A549 (cell line): ENCODE measurements around the gene MAGI1. TPM values are rescaled to one million over a fixed set of nuclear protein-coding genes. Genes with fewer than 3 reads are reported as not detected.

Source experiments
- ATAC-seq, 2 experiments: fragments of 200-7000 bp in 1 of 2; fragments of >200 bp in 1 of 2; cut with Nextera tagmentation in 1 of 2; cut with Tn5 transposase in 1 of 2; 3 replicates each; pipeline versions ENCODE4 v1.8.0 to v1.9.1; 2018 to 2020; ENCODE audit warnings: mild to moderate bottlenecking in 1 of 2, moderate library complexity in 1 of 2
- CTCF ChIA-PET: fragments of 300-600 bp; sonication (Branson Sonifier 250); formaldehyde crosslinking; extraction: SDS; loops from one replicate; lab custom pipeline; 2021; ENCODE audit warnings: antibody characterized with exemption, inconsistent platforms; lab: Yijun Ruan, JAX
- POLR2A ChIA-PET: fragments of 350-600 bp; formaldehyde crosslinking; extraction: SDS; loops from one replicate; lab custom pipeline; 2021; ENCODE audit warnings: antibody characterized with exemption, inconsistent platforms; lab: Yijun Ruan, JAX
- DNase-seq, 2 experiments: peaks; one replicate each; pipeline versions ENCODE4 v3.0.0 to v3.0.0-alpha.2; 2011 to 2016; ENCODE audit warnings: low read depth in 1 of 2, low spot score in 1 of 2
- FAIRE-seq: peaks from 2 replicates; lab custom pipeline; 2011; peaks lifted over from hg19 to GRCh38; lab: Jason Lieb, UNC
- H3K27ac ChIP-seq, 2 experiments: fragments of >200 bp; sonication (Bioruptor Twin); formaldehyde crosslinking; 3 replicates each; pipeline ENCODE4 v1.5.1; 2016 to 2017
- H3K4me1 ChIP-seq: fragments of >200 bp; sonication (Bioruptor Twin); formaldehyde crosslinking; 3 replicates; pipeline ENCODE4 v1.6.1; 2016
- H3K4me2 ChIP-seq: fragments of >200 bp; sonication (Bioruptor Twin); formaldehyde crosslinking; 3 replicates; pipeline ENCODE4 v1.6.1; 2016
- H3K4me3 ChIP-seq: fragments of >200 bp; sonication (Bioruptor Twin); formaldehyde crosslinking; 3 replicates; pipeline ENCODE4 v1.5.1; 2016
- H3K9me3 ChIP-seq: fragments of >200 bp; sonication (Bioruptor Twin); formaldehyde crosslinking; 3 replicates; pipeline ENCODE4 v1.6.1; 2016
- BHLHE40 ChIP-seq: IDR thresholded peaks from 2 replicates; pipeline ENCODE4 v1.6.1; 2012; ENCODE audit warnings: low read depth, low read length, inconsistent platforms
- CBX2 ChIP-seq: fragments of 200-600 bp; sonication (generic); IDR thresholded peaks from 2 replicates; pipeline ENCODE4 v1.6.1; 2016; ENCODE audit warnings: low read depth, mild to moderate bottlenecking, borderline replicate concordance
- CBX8 ChIP-seq: fragments of 200-600 bp; sonication (generic); IDR thresholded peaks from 2 replicates; pipeline ENCODE4 v1.6.1; 2016
- CHD4 ChIP-seq: fragments of 200-600 bp; sonication (generic); IDR thresholded peaks from 2 replicates; pipeline ENCODE4 v1.6.1; 2016; ENCODE audit warnings: antibody characterized with exemption, mild to moderate bottlenecking, borderline replicate concordance
- CTCF ChIP-seq: fragments of >200 bp; sonication (Bioruptor Twin); formaldehyde crosslinking; IDR thresholded peaks from 3 replicates; pipeline ENCODE4 v1.5.1; 2016
- E2F6 ChIP-seq: IDR thresholded peaks from 2 replicates; pipeline ENCODE4 v1.6.1; 2012; ENCODE audit warnings: low read depth, borderline replicate concordance
- EHF ChIP-seq: fragments of 250-450 bp; sonication (Bioruptor Pico); IDR thresholded peaks from 2 replicates; pipeline ENCODE4 v1.5.0; 2020; ENCODE audit warnings: mild to moderate bottlenecking
- EHMT2 ChIP-seq: fragments of 200-600 bp; sonication (generic); IDR thresholded peaks from 2 replicates; pipeline ENCODE4 v1.6.1; 2016; ENCODE audit warnings: antibody characterized with exemption, low read depth, mild to moderate bottlenecking, moderate library complexity
- EP300 ChIP-seq, 2 experiments: fragments of >200 bp; sonication (Bioruptor Twin); formaldehyde crosslinking; IDR thresholded peaks; 2 replicates in 1 of 2; 3 replicates in 1 of 2; pipeline ENCODE4 v1.6.1; 2016 to 2017
- ESRRA ChIP-seq: fragments of 150-350 bp; IDR thresholded peaks from 2 replicates; pipeline ENCODE4 v1.6.1; 2014; ENCODE audit warnings: mild to moderate bottlenecking, low read length, borderline replicate concordance
- FOSB ChIP-seq: fragments of 250-450 bp; sonication (Bioruptor Pico); IDR thresholded peaks from 2 replicates; pipeline ENCODE4 v1.5.0; 2020; ENCODE audit warnings: mild to moderate bottlenecking, moderate library complexity
- FOSL2 ChIP-seq, 2 experiments: fragments of 450-650 bp in 1 of 2; fragments of >200 bp in 1 of 2; sonication (Bioruptor Twin) in 1 of 2; formaldehyde crosslinking; IDR thresholded peaks; 2 replicates each; pipeline versions ENCODE4 v1.5.0 to v1.6.1; 2016 to 2020; ENCODE audit warnings: mild to moderate bottlenecking in 1 of 2, moderate library complexity in 1 of 2
- GATA3 ChIP-seq: IDR thresholded peaks from 2 replicates; pipeline ENCODE4 v1.6.1; 2012; ENCODE audit warnings: borderline replicate concordance
- HDAC2 ChIP-seq: fragments of 200-600 bp; sonication (generic); IDR thresholded peaks from 2 replicates; pipeline ENCODE4 v1.6.1; 2016
- HEYL ChIP-seq: fragments of 250-450 bp; sonication (Bioruptor Pico); IDR thresholded peaks from 2 replicates; pipeline ENCODE4 v1.8.0; 2021; ENCODE audit warnings: mild to moderate bottlenecking, moderate library complexity
- HOXA7 ChIP-seq: fragments of 250-450 bp; sonication (Bioruptor Pico); IDR thresholded peaks from 2 replicates; pipeline ENCODE4 v1.5.0; 2020; ENCODE audit warnings: mild to moderate bottlenecking, moderate library complexity
- HOXB13 ChIP-seq: fragments of 250-450 bp; sonication (Bioruptor Pico); IDR thresholded peaks from 2 replicates; pipeline ENCODE4 v1.5.0; 2020; ENCODE audit warnings: low read depth, mild to moderate bottlenecking, moderate library complexity
- HOXB5 ChIP-seq: fragments of 250-450 bp; sonication (Bioruptor Pico); IDR thresholded peaks from 2 replicates; pipeline ENCODE4 v1.5.0; 2020; ENCODE audit warnings: mild to moderate bottlenecking, moderate library complexity
- JUN ChIP-seq, 2 experiments: fragments of >200 bp; sonication (Bioruptor Twin); formaldehyde crosslinking; IDR thresholded peaks; 2 replicates in 1 of 2; 3 replicates in 1 of 2; pipeline ENCODE4 v1.6.1; 2016 to 2017
- MAZ ChIP-seq: fragments of 150-350 bp; IDR thresholded peaks from 2 replicates; pipeline ENCODE4 v1.6.1; 2014; ENCODE audit warnings: antibody characterized with exemption, low read depth, low read length, borderline replicate concordance
- NFE2L2 ChIP-seq: fragments of 150-350 bp; conservative IDR thresholded peaks from 2 replicates; pipeline ENCODE4 v1.6.1; 2014; ENCODE audit warnings: low read length
- PBX3 ChIP-seq: IDR thresholded peaks from 2 replicates; pipeline ENCODE4 v1.6.1; 2012
- RCOR1 ChIP-seq: fragments of 150-350 bp; IDR thresholded peaks from 2 replicates; pipeline ENCODE4 v1.6.1; 2014; ENCODE audit warnings: antibody characterized with exemption, low read length, low read depth
- RFX5 ChIP-seq: fragments of 450-650 bp; IDR thresholded peaks from 2 replicates; pipeline ENCODE4 v1.7.1; 2014; ENCODE audit warnings: antibody characterized with exemption, mild to moderate bottlenecking, moderate library complexity
- RNF2 ChIP-seq: fragments of 200-600 bp; sonication (generic); IDR thresholded peaks from 2 replicates; pipeline ENCODE4 v1.6.1; 2016; ENCODE audit warnings: low read depth, mild to moderate bottlenecking, antibody characterized with exemption, moderate library complexity, borderline replicate concordance
- TP53 ChIP-seq: fragments of 250-450 bp; sonication (Bioruptor Pico); IDR thresholded peaks from 2 replicates; pipeline ENCODE4 v1.5.0; 2021; ENCODE audit warnings: mild to moderate bottlenecking, moderate library complexity
- ZC3H11A ChIP-seq: fragments of 450-650 bp; IDR thresholded peaks from 2 replicates; pipeline ENCODE4 v1.6.1; 2014; ENCODE audit warnings: antibody characterized with exemption, mild to moderate bottlenecking
- ZNF302 ChIP-seq: fragments of 250-450 bp; sonication (Bioruptor Pico); IDR thresholded peaks from 2 replicates; pipeline ENCODE4 v1.9.0; 2021; ENCODE audit warnings: inconsistent platforms, mild to moderate bottlenecking, moderate library complexity
- WGBS: methylation state at CpG from one replicate; pipeline ENCODE4 v1.1.6; 2017; ENCODE audit errors: missing lambda C conversion rate; 5-methylcytosine and 5-hydroxymethylcytosine counted together
- polyA plus RNA-seq, 4 experiments: library from polyadenylated mRNA; depleted of rRNA in 3 of 4; stranded (reverse); fragments of >200 nt; fragmentation: RNase III in 1 of 4; extraction: RNeasy Plus Mini Kit Qiagen cat#74134 plus additional on column Dnase treatment in 1 of 4; gene quantifications; 2 replicates in 3 of 4; 3 replicates in 1 of 4; pipeline ENCODE4 v1.2.3, GENCODE V29; 2011 to 2017

MAGI1 gene
- polyA plus RNA-seq, 2 of the 4 experiments (the other 2 are of a cell fraction), result 4.7 to 6.6 TPM

- no peaks in the 10 kb centered on the region for H3K9me3 ChIP-seq
- TF ChIP-seq TP53 (CRISPR knock-in tag) (no peak), ESRRA (no peak), RCOR1 (no peak), BHLHE40 (no peak), HDAC2 (no peak), HEYL (CRISPR knock-in tag) (no peak), FOSL2 (IDR thresholded peaks at IDR 0.05) (no peak), FOSL2 (CRISPR knock-in tag; IDR thresholded peaks at IDR 0.05) (no peak), CBX2 (no peak), CBX8 (no peak), ZC3H11A (no peak)
- CTCF ChIA-PET, result no interaction called here
- POLR2A ChIA-PET, result no interaction called here
- DNase-seq (no peak), ATAC-seq (no peak), FAIRE-seq (no peak)
- H3K27ac ChIP-seq, result no peak overlapping the region
- H3K4me3 ChIP-seq, result no peak overlapping the region
- no peaks in the 10 kb centered on the region for H3K4me1 ChIP-seq
- 72% methylated on average over 3 of the region's 3 CpGs for WGBS
- H3K4me2 ChIP-seq, result no peak overlapping the region
These were observed 411.7 kb downstream of the MAGI1 start for GRCh38 chr3:65627062-65627461.

GRCh38 chr3:65625305-65625704, 413.4 kb downstream of the MAGI1 start:
- POLR2A ChIA-PET, result no interaction called here
- FAIRE-seq (no peak), DNase-seq (no peak), ATAC-seq (no peak)
- Histone ChIP-seq H3K4me1 (no peaks in the 10 kb centered on the region), H3K9me3 (no peaks in the 10 kb centered on the region), H3K27ac (no peak overlapping the region), H3K4me2 (no peak overlapping the region), H3K4me3 (no peak overlapping the region)
- CTCF ChIA-PET, result no interaction called here
- TF ChIP-seq CHD4 (no peak), HOXA7 (no peak), PBX3 (no peak), JUN (IDR thresholded peaks at IDR 0.05) (no peak), MAZ (no peak), HOXB5 (CRISPR knock-in tag) (no peak), CTCF (no peak), GATA3 (no peak), EP300 (IDR thresholded peaks at IDR 0.05) (no peak), HOXB13 (CRISPR knock-in tag) (no peak), NFE2L2 (no peak), E2F6 (no peak), RFX5 (no peak), ZNF302 (CRISPR knock-in tag) (no peak), EHF (no peak), ZC3H11A (no peak), EHMT2 (no peak), RNF2 (no peak), FOSB (CRISPR knock-in tag) (no peak)
- WGBS, result 38% methylated on average over 3 of the region's 3 CpGs
